Measurements from ENCODE around the gene SCP2D1. TPM values are rescaled to one million over a fixed set of nuclear protein-coding genes. Genes with fewer than 3 reads are reported as not detected.

Gene SCP2D1
- total and polyA plus RNA-seq, 9 of the 15 experiments (the other 6 are each of a cell fraction or from before 2014, with no cell fraction given), result not detected

DNA sequence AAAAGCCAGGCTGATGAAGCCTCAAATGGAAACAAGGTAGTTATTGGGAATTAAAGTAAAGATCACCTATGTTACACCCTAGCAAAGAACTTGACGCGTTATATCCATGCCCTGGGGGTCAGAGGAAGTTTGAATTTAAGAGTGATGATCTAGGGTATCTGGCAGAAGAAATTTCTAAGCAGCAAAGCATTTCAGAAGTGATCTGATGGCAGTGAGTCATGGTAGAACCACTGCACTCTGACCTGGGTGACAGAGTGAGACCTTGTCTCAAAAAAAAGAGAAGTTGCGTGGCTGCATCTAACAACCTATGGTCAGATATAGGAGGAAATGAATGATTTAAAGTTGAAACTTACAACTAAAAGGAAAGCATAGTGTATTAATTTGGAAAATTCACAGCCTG is 45.2 kb downstream of the SCP2D1 start:
- intact Hi-C loops (cut with micrococcal nuclease) (no loop called here), in situ Hi-C loops (cut with MboI) (no loop called here)
- ChIA-PET POLR2A (no interaction called here), CTCF (ENCODE audit: low intra/inter-chr PET ratio) (no interaction called here)
- no peaks in the 10 kb centered on the region for H3K36me3 ChIP-seq (ENCODE audit: control insufficient read depth, insufficient read depth, low read length)
- no TSS peak for BruUV-seq (replicated peaks)
- no peaks in the 10 kb centered on the region for H3K27me3 ChIP-seq (ENCODE audit: control insufficient read depth in 2 of 2, insufficient read depth in 2 of 2, low read length in 2 of 2)
- H3K27ac ChIP-seq (ENCODE audit: extremely low read depth, low read depth, low read length), result no peak overlapping the region
- no peak overlapping the region for H2AFZ ChIP-seq (ENCODE audit: low read depth, low read length)
- H3K9ac ChIP-seq (ENCODE audit: insufficient read depth in 1 of 2, low read depth in 2 of 2, low read length in 2 of 2), result no peak overlapping the region
- H3K4me2 ChIP-seq (ENCODE audit: insufficient read depth, low read length), result no peak overlapping the region
- no peak for ATAC-seq
- no peak for DNase-seq (ENCODE audit: extremely low read depth in 1 of 4, low spot score in 3 of 4)
- TF ChIP-seq ZNF445 (CRISPR knock-in tag; IDR thresholded peaks at IDR 0.05; ENCODE audit: low read depth), result no peak
- TF ChIP-seq, protein P1, sequence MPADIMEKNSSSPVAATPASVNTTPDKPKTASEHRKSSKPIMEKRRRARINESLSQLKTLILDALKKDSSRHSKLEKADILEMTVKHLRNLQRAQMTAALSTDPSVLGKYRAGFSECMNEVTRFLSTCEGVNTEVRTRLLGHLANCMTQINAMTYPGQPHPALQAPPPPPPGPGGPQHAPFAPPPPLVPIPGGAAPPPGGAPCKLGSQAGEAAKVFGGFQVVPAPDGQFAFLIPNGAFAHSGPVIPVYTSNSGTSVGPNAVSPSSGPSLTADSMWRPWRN (IDR thresholded peaks at IDR 0.05; ENCODE audit: low read depth), result no peak
- TF ChIP-seq BRD4 (IDR thresholded peaks at IDR 0.05), result no peak
- no peak for TF ChIP-seq MAFF (IDR thresholded peaks at IDR 0.05; ENCODE audit: low read length)
- TF ChIP-seq ZNF589 (CRISPR knock-in tag; IDR thresholded peaks at IDR 0.05; ENCODE audit: low read depth), result no peak
- TF ChIP-seq RBFOX2 (IDR thresholded peaks at IDR 0.05; ENCODE audit: low read depth, low read length), result no peak
- no peak for TF ChIP-seq ZNF444 (CRISPR knock-in tag; IDR thresholded peaks at IDR 0.05)
- no peak for TF ChIP-seq KHSRP (IDR thresholded peaks at IDR 0.05)
- TF ChIP-seq ZNF511 (CRISPR knock-in tag; IDR thresholded peaks at IDR 0.05), result no peak
- no peak for TF ChIP-seq MCM7 (IDR thresholded peaks at IDR 0.05)
- no peak for TF ChIP-seq FOXK1 (CRISPR knock-in tag; IDR thresholded peaks at IDR 0.05; ENCODE audit: borderline replicate concordance)
- TF ChIP-seq ZZZ3 (IDR thresholded peaks at IDR 0.05), result no peak
- no peak for TF ChIP-seq MEF2A (IDR thresholded peaks at IDR 0.05; ENCODE audit: control insufficient read depth, low read depth, low read length)
- TF ChIP-seq, protein P2, sequence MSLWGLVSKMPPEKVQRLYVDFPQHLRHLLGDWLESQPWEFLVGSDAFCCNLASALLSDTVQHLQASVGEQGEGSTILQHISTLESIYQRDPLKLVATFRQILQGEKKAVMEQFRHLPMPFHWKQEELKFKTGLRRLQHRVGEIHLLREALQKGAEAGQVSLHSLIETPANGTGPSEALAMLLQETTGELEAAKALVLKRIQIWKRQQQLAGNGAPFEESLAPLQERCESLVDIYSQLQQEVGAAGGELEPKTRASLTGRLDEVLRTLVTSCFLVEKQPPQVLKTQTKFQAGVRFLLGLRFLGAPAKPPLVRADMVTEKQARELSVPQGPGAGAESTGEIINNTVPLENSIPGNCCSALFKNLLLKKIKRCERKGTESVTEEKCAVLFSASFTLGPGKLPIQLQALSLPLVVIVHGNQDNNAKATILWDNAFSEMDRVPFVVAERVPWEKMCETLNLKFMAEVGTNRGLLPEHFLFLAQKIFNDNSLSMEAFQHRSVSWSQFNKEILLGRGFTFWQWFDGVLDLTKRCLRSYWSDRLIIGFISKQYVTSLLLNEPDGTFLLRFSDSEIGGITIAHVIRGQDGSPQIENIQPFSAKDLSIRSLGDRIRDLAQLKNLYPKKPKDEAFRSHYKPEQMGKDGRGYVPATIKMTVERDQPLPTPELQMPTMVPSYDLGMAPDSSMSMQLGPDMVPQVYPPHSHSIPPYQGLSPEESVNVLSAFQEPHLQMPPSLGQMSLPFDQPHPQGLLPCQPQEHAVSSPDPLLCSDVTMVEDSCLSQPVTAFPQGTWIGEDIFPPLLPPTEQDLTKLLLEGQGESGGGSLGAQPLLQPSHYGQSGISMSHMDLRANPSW (CRISPR knock-in tag; IDR thresholded peaks at IDR 0.05), result no peak
- no peak for TF ChIP-seq C11orf30 (IDR thresholded peaks at IDR 0.05; ENCODE audit: low read depth)
- TF ChIP-seq ZNF584 (CRISPR knock-in tag; IDR thresholded peaks at IDR 0.05; ENCODE audit: low read depth), result no peak
- no peak for TF ChIP-seq ELF1 (tag; IDR thresholded peaks at IDR 0.05)
- no peak for TF ChIP-seq SRSF7 (optimal IDR thresholded peaks at IDR 0.05; ENCODE audit: low read depth, low read length)
- TF ChIP-seq HDAC1 (IDR thresholded peaks at IDR 0.05), result no peak
- no peak for TF ChIP-seq ZNF146 (CRISPR knock-in tag; IDR thresholded peaks at IDR 0.05; ENCODE audit: unreplicated experiment)
- H4K20me1 ChIP-seq (replicated peaks; ENCODE audit: control insufficient read depth, insufficient read depth, low read length), result no peaks in the 10 kb centered on the region
- no peak overlapping the region for H3K4me3 ChIP-seq
- H3K79me2 ChIP-seq (ENCODE audit: control insufficient read depth, insufficient read depth, low read length), result no peaks in the 10 kb centered on the region
- no peaks in the 10 kb centered on the region for H3K9me3 ChIP-seq (replicated peaks; ENCODE audit: control insufficient read depth, insufficient read depth, low read depth, low read length)
- no peaks in the 10 kb centered on the region for H3K9me1 ChIP-seq (ENCODE audit: control insufficient read depth, insufficient read depth, low read length)
- H3K4me1 ChIP-seq (replicated peaks in 1 of 2; ENCODE audit: control insufficient read depth in 2 of 2, insufficient read depth in 2 of 2, low read length in 2 of 2), result no peaks in the 10 kb centered on the region
- WGBS (ENCODE audit: insufficient coverage, low coverage, missing lambda C conversion rate), result 0% methylated on average over 3 of the region's 3 CpGs
- FAIRE-seq, result no peak

Data from K562 (cell line).